ENCODE measurements around the gene UPK1A. TPM values are rescaled to one million over a fixed set of nuclear protein-coding genes. Genes with fewer than 3 reads are reported as not detected.
A peak's percentile ranks its signal among the peaks of the same experiment; 100 is the strongest.

The UPK1A gene
- total and polyA plus RNA-seq, 9 of the 15 experiments (the other 6 are each of a cell fraction or from before 2014, with no cell fraction given) = 0.06 to 0.13 TPM; not detected in 7

- no peaks in the 10 kb centered on the region for H3K27me3 ChIP-seq (ENCODE audit: control insufficient read depth in 2 of 2, insufficient read depth in 2 of 2, low read length in 2 of 2)
- H3K27ac ChIP-seq (ENCODE audit: extremely low read depth, low read depth, low read length) = no peak overlapping the region
- peaks cover 33% of the 10 kb centered on the region for H3K79me2 ChIP-seq (ENCODE audit: control insufficient read depth, insufficient read depth, low read length)
- no TSS peak for BruUV-seq (replicated peaks)
- ChIA-PET POLR2A (interaction anchor here (1.5 kb wide), 1 partner anchor 19 kb away, joined by 5 read pairs; no protein-coding TSS in a partner anchor), CTCF (ENCODE audit: low intra/inter-chr PET ratio) (no interaction called here)
- H3K9ac ChIP-seq (ENCODE audit: insufficient read depth in 1 of 2, low read depth in 2 of 2, low read length in 2 of 2) = peak overlapping the region in 1 of 2 experiments; percentile 78; a peak in 2 of 4 replicates
- FAIRE-seq = no peak
- in situ Hi-C loops (cut with MboI) (no loop called here), intact Hi-C loops (cut with micrococcal nuclease) (no loop called here)
- H4K20me1 ChIP-seq (replicated peaks; ENCODE audit: control insufficient read depth, insufficient read depth, low read length) = 0 out of 2 replicates have a peak, but pooled peaks cover 11% of the 10 kb centered on the region
- H3K9me1 ChIP-seq (ENCODE audit: control insufficient read depth, insufficient read depth, low read length) = no peaks in the 10 kb centered on the region
- no peak overlapping the region for H3K4me2 ChIP-seq (ENCODE audit: insufficient read depth, low read length)
- peaks cover 8 to 45% of the 10 kb centered on the region in 2 experiments for H3K4me1 ChIP-seq (replicated peaks in 1 of 2; ENCODE audit: control insufficient read depth in 2 of 2, insufficient read depth in 2 of 2, low read length in 2 of 2)
- H2AFZ ChIP-seq (ENCODE audit: low read depth, low read length) = no peak overlapping the region
- H3K36me3 ChIP-seq (ENCODE audit: control insufficient read depth, insufficient read depth, low read length) = peaks cover 68% of the 10 kb centered on the region; the same call in 2 of the 3 replicates
- no peak for ATAC-seq
- no peak overlapping the region for H3K4me3 ChIP-seq
- WGBS (ENCODE audit: insufficient coverage, low coverage, missing lambda C conversion rate) = 95% methylated on average over 14 of the region's 16 CpGs
- no peak for DNase-seq (ENCODE audit: extremely low read depth in 1 of 4, low spot score in 3 of 4)
- no peaks in the 10 kb centered on the region for H3K9me3 ChIP-seq (replicated peaks; ENCODE audit: control insufficient read depth, insufficient read depth, low read depth, low read length)
- TF ChIP-seq ZFX (CRISPR knock-in tag; IDR thresholded peaks at IDR 0.05) = no peak
- no peak for TF ChIP-seq TCF7 (IDR thresholded peaks at IDR 0.05; ENCODE audit: borderline replicate concordance)
- TF ChIP-seq, protein P1, sequence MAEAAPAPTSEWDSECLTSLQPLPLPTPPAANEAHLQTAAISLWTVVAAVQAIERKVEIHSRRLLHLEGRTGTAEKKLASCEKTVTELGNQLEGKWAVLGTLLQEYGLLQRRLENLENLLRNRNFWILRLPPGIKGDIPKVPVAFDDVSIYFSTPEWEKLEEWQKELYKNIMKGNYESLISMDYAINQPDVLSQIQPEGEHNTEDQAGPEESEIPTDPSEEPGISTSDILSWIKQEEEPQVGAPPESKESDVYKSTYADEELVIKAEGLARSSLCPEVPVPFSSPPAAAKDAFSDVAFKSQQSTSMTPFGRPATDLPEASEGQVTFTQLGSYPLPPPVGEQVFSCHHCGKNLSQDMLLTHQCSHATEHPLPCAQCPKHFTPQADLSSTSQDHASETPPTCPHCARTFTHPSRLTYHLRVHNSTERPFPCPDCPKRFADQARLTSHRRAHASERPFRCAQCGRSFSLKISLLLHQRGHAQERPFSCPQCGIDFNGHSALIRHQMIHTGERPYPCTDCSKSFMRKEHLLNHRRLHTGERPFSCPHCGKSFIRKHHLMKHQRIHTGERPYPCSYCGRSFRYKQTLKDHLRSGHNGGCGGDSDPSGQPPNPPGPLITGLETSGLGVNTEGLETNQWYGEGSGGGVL (CRISPR knock-in tag; IDR thresholded peaks at IDR 0.05) = no peak
- TF ChIP-seq RBFOX2 (IDR thresholded peaks at IDR 0.05; ENCODE audit: low read depth, low read length) = peak; percentile 56
- TF ChIP-seq POLR2G (IDR thresholded peaks at IDR 0.05; ENCODE audit: low read depth, low read length) = peak; percentile 64
- TF ChIP-seq, protein P2, sequence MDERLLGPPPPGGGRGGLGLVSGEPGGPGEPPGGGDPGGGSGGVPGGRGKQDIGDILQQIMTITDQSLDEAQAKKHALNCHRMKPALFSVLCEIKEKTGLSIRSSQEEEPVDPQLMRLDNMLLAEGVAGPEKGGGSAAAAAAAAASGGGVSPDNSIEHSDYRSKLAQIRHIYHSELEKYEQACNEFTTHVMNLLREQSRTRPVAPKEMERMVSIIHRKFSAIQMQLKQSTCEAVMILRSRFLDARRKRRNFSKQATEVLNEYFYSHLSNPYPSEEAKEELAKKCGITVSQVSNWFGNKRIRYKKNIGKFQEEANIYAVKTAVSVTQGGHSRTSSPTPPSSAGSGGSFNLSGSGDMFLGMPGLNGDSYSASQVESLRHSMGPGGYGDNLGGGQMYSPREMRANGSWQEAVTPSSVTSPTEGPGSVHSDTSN (CRISPR knock-in tag; IDR thresholded peaks at IDR 0.05; ENCODE audit: low read depth) = no peak
- TF ChIP-seq, protein P2 (tag; conservative IDR thresholded peaks at IDR 0.05; ENCODE audit: low read depth) = no peak
- no peak for TF ChIP-seq ARID4B (CRISPR knock-in tag; IDR thresholded peaks at IDR 0.05)
- TF ChIP-seq, protein P3, sequence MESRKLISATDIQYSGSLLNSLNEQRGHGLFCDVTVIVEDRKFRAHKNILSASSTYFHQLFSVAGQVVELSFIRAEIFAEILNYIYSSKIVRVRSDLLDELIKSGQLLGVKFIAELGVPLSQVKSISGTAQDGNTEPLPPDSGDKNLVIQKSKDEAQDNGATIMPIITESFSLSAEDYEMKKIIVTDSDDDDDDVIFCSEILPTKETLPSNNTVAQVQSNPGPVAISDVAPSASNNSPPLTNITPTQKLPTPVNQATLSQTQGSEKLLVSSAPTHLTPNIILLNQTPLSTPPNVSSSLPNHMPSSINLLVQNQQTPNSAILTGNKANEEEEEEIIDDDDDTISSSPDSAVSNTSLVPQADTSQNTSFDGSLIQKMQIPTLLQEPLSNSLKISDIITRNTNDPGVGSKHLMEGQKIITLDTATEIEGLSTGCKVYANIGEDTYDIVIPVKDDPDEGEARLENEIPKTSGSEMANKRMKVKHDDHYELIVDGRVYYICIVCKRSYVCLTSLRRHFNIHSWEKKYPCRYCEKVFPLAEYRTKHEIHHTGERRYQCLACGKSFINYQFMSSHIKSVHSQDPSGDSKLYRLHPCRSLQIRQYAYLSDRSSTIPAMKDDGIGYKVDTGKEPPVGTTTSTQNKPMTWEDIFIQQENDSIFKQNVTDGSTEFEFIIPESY (CRISPR knock-in tag; IDR thresholded peaks at IDR 0.05) = peak; percentile 54; the same call in 1 of the 2 replicates
- no peak for TF ChIP-seq KLF10 (CRISPR knock-in tag; IDR thresholded peaks at IDR 0.05)
- peak; percentile 11 for TF ChIP-seq POLR2B (IDR thresholded peaks at IDR 0.05; ENCODE audit: low read depth, partially characterized antibody)
These were observed 55.1 kb downstream of the UPK1A start for GRCh38 chr19:35721374-35721773.

All from K562 (cell line).